G401 (cell line): ENCODE results near the gene SH3PXD2A. TPM values are rescaled to one million over a fixed set of nuclear protein-coding genes. Genes with fewer than 3 reads are reported as not detected.

Experiments
- DNase-seq: peaks from one replicate; pipeline ENCODE4 v3.0.0-alpha.2; 2015; ENCODE audit warnings: low spot score
- in situ Hi-C: cut with HindIII; loops from 2 replicates; pipeline ENCODE4 v1.10.0; 2016; ENCODE audit warnings: low sequenced_read_pairs, mixed read lengths
- total RNA-seq: library from RNA; depleted of rRNA; stranded (reverse); fragments of >200 nt; shearing (Covaris generic); gene quantifications from 2 replicates; pipeline ENCODE4 v1.2.3, GENCODE V29; 2014

SH3PXD2A gene
- total RNA-seq, 1 experiment from 2014 or later: 19.1 TPM

DNA sequence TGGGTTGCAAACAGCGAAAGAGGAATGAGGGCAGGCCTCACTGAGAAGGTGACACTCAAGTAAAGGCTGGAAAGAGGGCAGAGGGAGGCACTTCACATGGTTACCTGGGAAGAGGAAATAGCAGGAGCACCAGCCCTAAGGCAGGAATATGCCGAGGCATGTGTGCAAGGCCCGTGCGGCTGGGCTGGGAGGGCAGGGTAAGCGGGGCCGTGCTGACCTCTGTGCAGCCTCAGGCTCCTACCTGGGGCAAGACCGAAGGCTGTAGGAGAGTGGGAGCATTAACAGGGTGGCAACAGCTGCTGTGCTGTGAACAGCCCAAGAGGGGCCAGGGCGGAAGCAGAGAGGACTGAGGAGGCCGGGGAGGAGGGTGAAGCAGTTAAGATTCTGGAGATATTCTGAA lies 24.0 kb upstream of the SH3PXD2A start:
- no peak for DNase-seq
- in situ Hi-C loops: no loop called here

DNA sequence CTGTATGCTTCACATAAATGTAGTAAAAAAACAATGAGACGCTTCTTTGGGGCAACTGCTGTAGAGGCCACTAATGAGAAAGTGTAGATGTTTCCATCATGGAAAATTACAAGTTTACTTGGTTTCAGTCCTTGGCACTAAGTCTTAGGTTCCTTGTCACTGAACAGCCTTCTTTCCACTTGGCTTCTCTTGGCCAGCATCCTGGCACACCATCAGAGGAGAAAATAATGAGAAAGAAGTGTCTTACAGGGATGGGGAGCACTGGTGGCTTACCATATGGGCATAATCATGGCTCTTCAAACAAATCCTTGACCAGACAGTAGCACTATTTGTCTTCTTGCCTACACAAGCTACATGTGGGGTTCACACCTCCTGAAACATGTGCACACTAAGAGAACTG lies 22.5 kb upstream of the SH3PXD2A start:
- in situ Hi-C loops: no loop called here
- DNase-seq: peak; percentile 84

DNA sequence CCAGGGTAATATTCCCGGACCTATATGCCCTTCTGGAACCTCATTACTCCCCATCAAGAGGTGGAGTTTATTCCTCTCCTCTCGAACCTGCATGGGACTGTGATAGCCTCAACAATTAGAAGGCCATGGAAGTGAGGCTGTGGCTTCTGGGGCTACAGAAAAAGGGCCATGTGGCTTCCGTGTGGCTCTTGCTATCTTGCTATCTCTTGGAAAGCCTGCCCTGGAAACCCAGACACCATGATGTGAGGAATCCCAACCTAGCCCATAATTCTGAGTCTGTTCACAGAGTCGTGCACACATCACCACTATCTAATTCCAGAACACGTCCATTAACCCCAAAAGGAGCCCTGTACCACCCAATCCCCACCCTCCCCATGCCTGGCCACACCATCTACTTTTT lies 20.8 kb upstream of the SH3PXD2A start:
- DNase-seq: no peak
- in situ Hi-C loops: no loop called here

DNA sequence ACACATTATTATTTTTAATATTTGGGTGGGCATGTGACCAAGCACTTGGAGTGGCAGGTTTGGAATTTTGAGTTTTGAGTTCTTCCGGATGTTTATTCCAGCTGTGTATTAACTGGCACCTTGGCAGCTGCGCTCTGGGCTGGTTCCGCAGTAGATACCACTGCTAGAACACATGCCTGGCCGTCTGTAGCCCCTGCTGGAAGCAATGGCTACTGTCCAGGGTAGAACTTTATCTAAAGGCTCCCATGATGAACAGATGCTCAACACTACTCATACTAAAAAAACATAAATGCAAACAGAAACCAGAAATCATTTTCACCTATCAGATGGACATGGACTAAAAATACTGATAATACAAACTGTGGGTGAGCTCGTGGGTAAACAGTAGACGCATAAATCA lies 19.4 kb upstream of the SH3PXD2A start:
- in situ Hi-C loops: no loop called here
- DNase-seq: no peak

DNA sequence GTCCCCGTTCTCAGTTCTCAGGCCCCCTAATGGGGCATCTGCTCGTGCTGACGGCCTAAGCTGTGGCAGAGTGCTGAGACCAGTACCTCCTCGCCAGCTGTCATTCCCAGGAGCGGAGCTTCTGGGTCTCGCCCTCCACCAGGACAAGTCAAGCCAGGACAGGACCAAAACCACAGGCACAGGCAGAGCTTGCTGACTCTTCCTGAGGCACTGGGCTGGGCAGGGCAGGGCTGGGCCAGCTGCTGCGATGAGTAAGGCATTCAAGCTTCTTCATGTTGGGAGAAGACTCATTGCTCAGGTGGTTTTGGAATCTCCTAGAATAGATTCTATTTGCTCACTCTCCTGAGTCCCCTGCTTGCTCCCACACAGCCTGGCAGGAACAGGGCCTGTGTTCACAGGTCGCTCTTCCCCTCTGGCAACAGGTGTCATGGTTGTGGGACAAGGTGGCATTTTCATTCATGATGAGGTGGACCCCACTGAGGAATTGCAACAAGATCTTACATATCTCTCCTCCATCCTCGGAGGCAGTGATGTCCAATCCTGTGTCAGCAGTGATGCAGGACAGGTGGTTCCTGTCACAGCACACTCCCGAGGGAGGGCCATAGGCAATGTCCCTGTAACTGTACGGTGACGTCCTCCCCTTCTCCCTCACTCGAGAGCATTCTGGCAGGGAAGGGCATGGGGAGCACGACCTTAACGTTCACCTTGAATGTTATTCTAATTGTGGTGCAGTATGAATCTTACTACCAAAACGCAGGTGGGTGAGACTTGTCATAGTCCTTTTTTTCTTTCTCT lies 17.0 kb upstream of the SH3PXD2A start:
- DNase-seq: no peak
- in situ Hi-C loops: no loop called here

DNA sequence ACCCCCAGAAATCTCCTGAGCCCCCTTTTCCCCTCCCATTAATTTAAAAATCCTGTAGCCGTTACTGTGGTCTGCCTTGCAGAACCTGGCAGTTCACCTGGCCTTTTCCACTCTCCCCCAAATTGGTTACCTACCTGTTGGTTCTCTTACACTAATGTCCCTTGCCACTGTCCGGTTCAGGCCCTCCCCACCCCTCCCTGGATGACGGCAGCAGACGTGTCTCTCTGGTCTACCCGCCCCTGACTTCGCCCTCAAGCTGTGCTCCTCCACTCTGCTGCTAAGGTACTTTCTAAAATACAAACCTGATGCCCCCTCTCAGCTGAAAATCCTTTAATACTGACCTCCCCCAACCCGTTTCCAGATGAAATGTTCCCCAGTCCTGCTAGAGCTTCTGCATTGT lies 15.6 kb upstream of the SH3PXD2A start:
- no peak for DNase-seq
- in situ Hi-C loops: no loop called here

DNA sequence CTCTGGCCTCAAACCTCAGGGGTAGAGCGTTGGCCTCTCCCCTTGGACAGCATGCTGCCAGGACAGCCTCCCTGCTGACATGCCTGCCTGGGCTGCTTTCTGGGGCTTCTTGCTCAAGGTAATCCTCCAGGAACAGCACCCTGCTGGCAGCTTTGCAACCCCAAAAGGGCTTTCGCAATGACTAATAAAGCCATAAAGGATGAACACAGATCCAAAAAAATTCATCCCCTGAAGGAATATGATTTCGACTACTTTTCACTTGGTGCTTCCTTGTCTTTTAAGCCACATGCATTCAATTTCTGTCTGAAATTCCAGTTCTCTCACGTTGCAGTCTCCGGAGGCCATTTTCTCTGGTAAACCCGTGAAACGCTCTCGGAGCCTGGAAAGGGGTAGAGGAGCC lies 15.1 kb upstream of the SH3PXD2A start:
- no peak for DNase-seq
- in situ Hi-C loops: no loop called here

DNA sequence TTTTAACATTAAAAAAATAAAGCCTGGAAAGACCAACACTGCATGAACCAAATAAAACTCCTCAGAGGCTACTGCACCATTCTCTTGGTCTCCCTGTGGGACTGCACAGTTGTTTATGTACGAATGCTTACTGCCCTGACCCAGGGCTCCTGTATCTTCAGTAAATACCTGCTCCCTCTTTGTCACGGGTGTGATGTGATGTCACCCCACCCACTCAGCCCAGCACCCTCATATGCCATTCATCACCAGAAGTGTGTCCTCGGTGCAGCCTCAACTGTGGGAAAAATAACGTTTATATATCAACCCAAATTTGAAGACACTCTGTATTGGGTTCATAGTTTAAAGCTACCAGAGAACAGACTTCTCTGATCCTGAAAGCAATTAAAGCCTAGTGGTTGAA lies 14.0 kb upstream of the SH3PXD2A start:
- DNase-seq: no peak
- in situ Hi-C loops: no loop called here

DNA sequence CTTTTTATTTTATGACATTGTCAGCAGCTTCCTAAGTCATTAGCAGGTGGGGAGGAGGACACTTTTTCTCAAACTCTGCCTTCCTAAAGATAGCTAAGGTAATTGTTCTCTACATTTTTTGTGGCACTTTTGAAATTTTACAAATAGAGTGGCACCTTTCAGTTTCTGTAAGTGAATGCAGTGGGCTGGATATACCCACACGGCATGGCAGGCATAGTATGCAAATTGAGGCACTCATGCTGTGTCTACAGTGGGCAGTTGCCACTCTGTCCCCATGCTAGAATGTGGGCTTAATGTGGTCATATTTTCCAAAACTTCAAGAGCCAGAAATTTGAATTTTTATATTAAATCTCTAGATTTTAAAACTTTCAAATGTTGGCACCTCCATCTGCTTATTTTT lies 12.8 kb upstream of the SH3PXD2A start:
- in situ Hi-C loops: no loop called here
- DNase-seq: no peak

DNA sequence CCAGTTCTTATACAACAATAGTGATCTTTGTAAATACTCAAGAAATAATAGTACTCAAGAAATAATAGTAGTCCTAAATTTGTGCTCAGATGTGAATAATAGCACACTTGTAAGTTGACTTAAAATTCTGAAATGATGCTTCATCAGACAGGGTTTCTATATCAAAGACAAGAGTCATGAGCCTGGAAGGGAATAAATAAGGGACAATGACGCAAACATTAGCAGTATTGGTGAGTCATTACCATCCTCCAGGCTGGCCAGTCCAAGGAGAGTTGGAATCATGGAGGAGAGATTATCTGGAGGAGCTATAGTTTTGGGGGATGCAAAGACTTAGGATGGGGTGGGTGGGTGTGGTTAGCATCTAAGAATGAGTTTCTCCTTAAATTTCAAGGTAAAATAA lies 6.1 kb upstream of the SH3PXD2A start:
- DNase-seq: no peak
- in situ Hi-C loops: no loop called here

DNA sequence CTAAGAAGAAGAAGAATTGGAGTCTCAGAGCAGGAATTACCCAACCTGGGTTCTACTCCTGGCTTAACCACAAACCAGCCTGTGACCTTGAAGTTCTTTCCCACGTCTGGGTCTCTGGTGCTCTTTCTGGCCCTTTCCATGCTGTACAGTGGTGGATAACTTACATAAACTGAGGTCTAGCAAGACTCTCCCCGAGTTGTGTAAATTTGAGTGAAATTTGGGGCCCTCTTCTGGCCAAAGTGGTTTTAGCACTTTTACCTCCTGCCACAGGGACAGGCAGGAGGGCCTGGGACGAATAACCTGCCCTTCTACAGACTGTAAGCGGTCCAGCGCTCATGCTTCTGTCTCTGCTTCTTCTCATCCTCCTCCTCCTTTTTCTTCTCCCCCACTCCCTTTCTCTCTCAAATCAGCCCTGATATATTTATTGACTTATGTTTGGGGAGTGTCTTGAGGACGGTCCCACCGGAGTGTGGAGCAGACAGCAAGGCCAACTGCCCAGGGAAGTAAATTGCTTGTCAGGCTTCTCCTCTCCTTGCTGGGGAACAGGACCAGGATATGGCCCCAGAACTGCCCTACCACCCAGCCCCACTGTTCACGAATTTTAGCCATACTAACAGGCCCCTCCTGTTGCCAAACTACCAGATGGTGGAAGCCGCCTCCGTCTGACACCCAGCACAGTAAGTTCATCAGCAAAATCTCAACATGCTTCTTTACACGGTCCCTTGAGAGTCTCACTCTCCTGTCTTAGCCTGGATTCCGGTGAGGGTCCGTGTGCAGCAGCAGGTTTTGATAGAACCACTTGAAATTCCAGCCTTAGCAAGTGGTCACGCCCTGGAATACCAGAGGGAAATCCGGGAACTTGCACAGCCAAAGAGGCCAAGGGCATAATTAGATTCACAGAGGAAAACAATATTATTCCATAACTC lies 4.0 kb upstream of the SH3PXD2A start:
- peak; percentile 93 for DNase-seq
- in situ Hi-C loops: no loop called here

DNA sequence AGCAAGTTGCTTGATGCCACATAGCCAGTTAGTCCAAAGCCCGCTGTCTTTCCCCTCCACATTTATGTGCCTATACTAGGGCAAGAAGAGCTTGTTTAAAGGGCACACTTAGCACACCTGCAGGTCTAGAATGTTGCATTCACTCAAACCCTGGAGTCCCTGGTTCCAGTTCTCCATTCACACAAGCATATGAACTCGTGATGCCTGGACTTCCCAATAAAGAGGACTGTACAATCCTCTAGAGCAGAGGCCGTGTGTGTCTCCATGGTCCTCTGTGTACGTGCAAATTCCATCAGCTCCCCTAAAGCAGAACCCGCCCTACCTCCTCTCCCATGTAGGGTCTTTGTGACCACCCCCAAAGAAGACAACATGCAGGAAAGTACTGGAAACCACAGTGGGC lies 3.0 kb upstream of the SH3PXD2A start:
- DNase-seq: no peak
- in situ Hi-C loops: no loop called here

DNA sequence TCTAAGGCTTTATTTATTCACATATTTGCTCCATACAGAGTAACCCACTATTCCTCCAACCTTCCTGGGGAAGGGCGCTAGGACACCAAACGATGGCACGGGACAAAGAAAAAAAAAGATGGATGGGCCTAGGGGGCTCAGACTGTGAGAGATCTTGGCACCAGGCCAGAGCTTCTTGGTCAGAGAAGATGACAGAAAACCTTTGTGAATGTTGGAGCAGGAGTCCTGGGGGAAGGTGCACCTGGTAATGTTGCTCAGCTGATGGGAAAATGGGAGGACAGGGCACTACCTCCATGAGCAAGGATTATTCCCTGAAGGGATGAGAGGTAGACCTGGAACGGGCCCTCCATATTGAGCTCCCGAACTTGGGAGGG lies 1.4 kb upstream of the SH3PXD2A start:
- in situ Hi-C loops: no loop called here
- DNase-seq: no peak

DNA sequence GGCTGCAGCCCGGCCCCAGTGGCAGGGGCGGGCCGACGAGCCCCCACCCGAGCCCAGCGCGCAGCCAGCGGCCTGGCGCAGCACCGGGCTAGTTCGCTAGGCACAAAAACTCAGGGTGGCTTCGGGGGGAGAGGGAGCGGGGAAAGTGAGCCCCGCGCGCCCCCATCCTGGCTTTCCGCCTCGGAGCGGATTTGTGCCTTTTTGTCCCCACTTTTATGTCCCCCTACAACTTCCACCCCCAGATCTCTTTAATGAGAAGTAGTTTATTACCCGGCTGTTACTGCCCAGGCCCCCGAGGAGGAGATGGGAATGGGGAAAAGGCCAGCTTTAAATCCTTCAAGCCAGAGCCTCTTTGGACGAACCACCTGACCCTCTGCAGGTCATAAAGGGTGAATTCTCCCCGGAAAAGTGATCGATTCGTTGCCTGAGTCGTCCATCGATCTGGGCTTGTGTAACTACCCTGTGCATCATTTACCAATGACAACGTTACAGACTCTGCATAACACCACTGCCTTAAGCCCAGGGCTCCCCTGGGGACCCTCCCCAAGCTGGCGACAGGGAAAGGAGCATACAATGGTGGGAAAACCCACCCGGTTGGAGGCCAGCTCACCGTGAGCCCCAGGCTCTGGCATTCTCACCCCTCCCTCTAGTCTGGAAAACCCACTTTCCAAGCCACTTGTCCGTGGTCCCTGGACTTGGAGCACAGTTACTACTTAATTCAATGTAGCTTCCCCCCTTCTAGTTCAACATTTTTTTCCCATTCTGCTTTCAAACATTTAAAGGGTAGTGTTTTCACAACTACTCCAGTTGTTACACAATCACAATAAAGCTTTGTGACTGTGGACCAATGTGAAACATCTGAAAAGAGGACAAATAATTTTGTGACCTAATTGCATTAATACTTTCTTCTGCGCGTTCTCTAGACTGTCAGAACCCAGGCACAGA lies 748 bp upstream of the SH3PXD2A start:
- in situ Hi-C loops: no loop called here
- DNase-seq: no peak

DNA sequence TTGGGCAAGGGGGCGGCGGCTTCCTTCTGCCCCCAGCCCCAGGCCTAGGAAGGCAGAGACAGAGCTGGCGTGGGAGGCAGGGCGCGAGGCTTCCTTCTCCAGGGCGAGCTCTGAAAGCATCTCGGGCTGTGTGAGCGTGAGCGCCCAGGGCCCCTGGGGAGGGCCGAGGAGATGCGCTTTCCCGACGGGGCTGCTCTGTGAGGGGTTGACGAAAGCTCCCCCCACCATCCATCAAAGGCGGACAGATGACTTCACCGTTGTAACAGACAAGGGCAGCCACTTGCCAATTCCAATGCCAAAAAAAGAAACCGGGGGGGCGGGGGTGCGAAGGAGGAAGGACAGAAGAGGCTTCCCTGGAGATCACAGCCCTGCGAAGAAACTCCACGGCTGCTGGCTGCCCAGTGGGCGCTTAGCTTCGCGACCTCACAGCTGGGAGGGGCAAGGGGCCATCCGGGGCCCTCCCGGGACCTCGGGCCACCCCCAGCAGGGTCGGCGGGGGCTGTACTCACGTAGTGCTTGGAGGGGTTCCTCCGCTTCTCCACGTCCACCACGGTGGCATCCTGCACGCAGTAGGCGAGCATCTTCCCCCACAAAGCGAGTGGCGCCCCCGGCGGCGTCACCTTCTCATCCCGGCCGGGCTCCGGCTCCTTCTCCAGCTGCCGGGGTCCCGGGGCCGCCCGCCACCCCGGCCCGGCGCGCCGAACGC lies 537 bp downstream of the SH3PXD2A start:
- DNase-seq: peak; percentile 57

DNA sequence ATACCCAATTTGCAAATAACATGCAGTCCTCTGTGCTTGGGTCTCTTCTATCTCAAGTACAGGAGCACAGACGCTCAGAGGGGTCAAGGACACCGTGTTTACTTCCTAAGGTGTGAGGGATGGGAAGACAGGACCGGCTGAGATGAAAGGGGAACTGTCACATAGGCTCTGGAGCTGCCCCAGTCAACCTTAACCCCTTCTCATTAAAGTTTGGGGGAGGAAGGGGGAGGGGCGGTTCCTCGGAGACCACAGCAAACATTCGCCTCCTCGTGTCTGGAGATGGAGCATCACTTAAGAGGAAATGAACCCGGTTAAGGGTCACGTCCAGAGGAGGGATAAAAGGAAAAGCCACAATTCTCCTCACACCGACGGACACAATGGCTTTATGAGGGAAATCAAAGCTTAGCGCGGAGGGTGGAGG lies 1.1 kb downstream of the SH3PXD2A start:
- DNase-seq: peak; percentile 39
- in situ Hi-C loops: no loop called here

More for the DNA sequence above, 537 bp downstream of the SH3PXD2A start:
- in situ Hi-C loops: no loop called here

DNA sequence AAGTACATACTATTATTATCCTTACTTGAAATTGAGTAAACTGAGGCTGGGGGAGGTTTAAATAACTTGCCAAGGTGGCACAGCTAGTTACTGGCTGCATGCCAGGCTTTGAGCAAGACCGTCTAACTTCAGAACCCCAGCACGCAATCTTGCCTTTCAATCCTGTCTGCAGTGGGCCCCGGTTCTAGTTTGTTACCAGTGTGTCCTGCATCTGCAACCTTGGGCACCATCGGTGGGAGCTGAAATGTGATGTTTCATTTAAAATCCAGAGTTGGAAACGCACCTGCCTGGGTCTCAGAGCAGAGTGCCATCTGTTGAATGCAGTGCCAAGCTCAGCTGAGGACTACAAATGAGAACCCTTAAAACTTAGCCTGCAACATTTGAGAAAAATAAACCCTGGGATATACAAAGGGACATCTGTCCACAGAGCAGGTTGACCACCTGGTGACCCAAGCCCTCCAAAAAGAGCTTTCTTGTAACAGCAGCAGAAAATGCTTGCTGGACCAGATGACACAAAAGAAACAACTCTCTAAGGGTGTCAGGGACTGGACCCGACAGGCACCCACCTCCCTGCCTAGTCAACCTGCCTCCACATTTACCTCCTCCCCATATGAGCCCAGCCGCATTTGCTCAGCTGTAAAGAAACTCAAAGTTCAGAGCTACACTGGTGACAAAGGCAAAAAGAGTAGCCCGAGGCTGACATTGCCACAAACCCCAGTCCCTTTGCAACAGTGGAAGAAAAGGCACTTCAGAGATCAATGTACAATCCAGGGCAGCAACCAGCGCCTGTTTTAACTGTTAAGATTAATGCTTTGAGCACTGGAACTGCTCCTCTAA lies 1.7 kb downstream of the SH3PXD2A start:
- in situ Hi-C loops: no loop called here
- peak; percentile 49 for DNase-seq

DNA sequence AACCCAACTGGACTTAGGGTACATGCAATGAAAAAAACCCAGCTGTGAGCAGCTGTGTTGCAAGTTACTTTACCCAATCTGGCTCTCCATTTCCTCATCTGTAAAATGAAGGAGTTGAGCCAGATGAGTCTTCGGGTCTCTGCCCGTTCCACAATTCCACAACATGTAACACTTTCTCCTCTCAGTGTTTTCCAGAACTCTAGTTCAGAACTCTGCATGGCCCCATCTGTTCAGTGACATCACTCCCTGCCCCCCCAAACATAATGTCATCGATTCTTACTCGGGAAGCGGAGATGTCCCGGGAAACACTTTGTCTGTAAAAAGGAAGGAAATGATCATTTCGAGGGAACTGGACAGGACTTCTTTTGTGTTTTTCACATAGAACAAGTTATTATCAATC lies 2.5 kb downstream of the SH3PXD2A start:
- in situ Hi-C loops: no loop called here
- no peak for DNase-seq
